Right forelimb (tissue), 1 donor: Measurements from ENCODE around the gene THOC2.
"Not testable (repeated sequence)": the region's sequence is repeated elsewhere in the genome, so short reads cannot be mapped to it uniquely, and the experiment has no call there.

Source experiments
- DNase-seq: peaks from one replicate; pipeline ENCODE4 v3.0.0-alpha.2; 2018

Gene THOC2

DNA sequence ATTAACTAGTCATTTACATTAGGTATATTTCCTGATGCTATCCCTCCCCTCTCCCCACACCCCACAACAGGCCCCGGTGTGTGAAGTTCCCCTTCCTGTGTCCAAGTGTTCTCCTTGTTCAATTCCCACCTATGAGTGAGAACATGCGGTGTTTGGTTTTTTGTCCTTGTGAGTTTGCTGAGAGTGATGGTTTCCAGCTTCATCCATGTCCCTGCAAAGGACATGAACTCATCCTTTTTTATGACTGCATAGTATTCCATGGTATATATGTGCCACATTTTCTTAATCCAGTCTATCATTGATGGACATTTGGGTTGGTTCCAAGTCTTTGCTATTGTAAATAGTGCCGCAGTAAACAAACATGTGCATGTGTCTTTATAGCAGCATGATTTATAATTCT lies 69.1 kb downstream of the THOC2 start:
- not testable (repeated sequence) for DNase-seq

DNA sequence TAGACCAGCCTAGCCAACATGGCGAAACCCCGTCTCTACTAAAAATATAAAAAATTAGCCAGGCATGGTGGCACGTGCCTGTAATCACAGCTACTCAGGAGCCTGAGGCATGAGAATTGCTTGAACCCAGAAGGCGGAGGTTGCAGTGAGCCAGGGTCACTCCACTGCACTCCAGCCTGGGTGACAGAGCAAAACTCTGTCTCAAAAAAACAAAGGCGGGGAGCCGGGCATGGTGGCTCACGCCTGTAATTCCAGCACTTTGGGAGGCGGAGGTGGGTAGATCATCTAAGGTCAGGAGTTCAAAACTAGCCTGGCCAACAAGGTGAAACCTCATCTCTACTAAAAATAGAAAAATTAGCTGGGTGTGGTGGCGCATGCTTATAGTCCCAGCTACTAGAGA lies 76.3 kb downstream of the THOC2 start:
- not testable (repeated sequence) for DNase-seq

DNA sequence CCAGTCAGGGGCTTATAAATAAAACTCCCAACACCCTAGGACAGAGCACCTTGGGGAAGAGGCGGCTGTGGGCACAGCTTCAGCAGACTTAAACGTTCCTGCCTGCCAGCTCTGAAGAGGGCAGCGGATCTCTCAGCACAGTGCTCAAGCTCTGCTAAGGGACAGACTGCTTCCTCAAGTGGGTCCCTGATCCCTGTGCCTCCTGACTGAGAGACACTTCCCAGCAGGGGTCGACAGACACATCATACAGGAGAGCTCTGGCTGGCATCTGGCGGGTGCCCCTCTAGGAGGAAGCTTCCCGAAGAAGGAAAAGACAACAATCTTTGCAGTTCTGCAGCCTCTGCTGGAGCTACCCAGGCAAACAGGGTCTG lies 84.1 kb downstream of the THOC2 start:
- DNase-seq = not testable (repeated sequence)

DNA sequence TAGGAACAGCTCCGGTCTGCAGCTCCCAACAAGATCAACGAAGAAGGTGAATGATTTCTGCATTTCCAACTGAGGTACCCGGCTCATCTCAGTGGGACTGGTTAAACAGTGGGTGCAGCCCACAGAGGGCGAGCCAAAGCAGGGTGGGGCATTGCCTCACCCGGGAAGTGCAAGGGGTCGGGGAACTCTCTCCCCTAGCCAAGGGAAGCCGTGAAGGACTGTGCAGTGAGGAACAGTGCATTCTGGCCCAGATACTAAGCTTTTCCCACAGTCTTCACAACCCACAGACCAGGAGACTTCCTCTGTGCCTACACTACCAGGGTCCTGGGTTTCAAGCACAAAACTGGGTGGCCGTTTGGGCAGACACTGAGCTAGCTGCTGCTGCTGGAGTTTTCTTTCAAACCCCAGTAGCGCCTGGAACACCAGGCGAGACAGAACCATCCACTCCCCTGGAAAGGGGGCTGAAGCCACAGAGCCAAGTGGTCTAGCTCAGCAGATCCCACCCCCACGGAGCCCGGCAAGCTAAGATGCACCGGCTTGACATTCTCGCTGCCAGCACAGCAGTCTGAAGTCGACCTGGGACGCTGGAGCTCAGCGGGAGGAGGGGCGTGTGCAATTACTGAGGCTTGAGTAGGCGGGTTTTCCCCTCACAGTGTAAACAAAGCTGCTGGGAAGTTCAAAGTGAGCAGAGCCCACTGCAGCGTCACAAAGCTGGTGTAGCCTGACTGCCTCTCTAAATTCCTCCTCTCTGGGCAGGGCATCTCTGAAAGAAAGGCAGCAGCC lies 84.6 kb downstream of the THOC2 start:
- DNase-seq = no peak

DNA sequence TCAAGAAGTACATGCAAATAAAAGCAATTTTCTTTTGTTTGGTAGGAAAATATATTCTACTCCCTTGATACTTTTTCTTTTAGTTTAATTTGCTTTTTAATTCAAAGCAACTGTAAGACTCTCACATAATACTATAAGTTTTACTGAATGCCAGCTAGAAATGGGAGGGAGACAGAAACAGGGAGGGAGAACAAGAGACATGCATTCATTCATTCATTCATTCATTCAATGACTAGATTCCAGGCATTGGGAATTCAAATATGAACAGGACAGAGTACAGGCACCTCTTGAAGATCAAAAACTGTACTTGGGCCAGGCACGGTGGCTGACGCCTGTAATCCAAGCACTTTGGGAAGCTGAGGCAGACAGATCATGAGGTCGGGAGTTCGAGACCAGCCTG lies 85.6 kb downstream of the THOC2 start:
- no peak for DNase-seq

DNA sequence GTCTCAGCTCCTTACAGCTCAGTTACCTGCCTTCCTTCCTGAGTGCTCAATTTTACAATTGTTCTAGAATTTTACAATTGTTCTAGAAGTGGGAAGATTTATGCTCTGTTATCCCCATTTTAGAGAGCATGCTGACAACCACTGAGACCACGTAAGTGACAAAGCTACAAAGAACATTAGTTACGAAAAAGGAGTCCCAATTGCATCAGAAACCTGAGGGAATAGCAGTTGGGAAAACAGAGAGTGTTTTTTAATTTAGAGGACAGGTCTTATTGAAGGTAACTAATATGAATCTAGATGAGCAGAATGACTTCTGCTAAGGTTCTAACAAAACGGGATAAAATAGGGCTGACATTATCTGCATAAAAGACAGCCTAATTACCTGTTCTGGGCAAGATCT lies 103.3 kb downstream of the THOC2 start:
- DNase-seq = no peak

DNA sequence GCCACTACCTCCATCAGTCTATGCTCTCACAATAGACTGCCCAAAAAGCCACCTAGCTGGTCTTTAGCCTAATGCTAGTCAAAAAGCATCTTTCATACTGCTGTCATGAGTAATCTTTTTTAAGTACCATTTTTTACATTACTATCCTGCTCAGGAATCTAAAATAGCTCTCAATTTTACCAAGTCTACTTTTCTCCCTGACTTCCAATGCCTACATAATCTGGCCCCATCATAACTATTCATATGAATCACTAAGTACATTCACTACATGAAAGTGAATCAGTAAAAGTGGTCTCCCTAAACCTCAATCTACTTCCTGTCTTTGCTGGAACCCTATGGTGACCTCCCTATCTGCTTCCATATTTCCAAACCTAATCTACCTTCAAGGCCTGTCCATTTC lies 105.9 kb downstream of the THOC2 start:
- DNase-seq = no peak

DNA sequence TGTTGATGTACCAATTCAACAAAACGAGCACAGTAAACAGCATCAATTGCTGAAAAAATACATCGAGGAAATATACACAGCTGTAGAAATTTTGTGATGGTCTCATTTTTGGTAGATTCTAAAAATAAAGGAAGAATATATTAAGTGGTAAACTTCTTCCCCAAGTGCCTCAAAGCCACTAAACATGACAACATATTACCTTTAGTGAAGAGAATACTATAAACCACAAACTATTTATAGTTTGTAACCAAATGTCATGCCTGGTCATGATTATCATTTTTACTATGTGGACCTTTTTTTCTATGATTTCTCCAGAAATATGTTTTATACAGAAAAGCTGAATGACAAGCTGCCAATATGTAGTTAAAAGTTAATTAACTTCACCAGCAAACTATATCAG lies 106.9 kb downstream of the THOC2 start:
- DNase-seq = no peak

DNA sequence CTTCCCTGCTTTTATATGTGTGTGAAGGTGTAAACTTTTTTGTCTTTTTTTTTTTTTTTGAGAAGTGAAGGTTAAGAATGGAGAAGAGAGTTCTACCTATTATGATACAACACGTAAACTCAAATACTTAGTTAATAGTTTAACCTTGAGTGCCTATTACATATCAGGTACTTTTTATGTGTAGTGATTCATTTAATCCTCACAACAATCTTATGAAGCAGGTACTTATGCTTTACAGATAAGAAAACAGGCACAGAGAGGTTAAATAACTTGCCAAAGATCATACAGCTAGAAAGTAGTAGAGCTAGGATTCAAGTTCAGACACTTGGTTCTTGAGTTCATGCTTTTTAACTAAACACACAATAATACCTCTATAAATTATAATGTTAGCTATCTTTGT lies 107.4 kb downstream of the THOC2 start:
- DNase-seq = no peak

DNA sequence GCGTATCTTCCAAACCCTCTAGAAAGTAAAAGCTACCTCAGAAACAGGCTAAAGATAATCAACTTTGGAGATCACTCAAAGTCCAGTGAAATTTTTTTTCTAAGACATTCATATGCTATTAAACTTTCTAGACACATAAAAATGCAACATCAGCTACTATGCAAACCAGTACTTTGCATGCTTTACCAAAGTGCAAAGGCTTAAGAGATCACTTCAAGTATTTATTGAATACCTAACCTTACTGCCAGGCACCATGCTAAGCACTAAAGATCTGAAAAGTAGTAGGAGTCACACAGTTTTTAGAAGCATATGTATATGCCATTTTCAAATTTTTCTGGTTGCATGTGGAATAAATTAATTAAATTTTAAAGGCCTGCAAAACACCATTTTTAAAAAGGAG lies 115.8 kb downstream of the THOC2 start:
- DNase-seq = no peak

DNA sequence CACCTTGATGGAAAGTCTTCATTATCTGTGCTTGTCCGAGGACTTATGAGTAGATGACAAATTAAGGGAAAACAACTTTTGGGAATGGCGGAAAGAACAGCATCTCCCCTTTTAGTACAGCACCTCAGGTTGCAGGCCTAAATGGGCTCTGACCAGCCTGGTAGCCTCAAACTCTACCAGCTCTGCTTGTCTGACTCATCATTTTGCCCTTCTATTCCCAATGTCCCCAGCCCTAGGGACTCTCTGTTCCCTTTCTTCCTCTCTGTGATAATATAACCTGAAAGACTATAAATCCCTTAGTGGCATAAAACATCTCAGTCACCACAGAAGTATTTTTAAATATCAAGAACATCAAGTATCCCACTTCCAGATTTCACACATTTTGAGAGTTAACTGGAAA lies 121.9 kb downstream of the THOC2 start:
- no peak for DNase-seq

DNA sequence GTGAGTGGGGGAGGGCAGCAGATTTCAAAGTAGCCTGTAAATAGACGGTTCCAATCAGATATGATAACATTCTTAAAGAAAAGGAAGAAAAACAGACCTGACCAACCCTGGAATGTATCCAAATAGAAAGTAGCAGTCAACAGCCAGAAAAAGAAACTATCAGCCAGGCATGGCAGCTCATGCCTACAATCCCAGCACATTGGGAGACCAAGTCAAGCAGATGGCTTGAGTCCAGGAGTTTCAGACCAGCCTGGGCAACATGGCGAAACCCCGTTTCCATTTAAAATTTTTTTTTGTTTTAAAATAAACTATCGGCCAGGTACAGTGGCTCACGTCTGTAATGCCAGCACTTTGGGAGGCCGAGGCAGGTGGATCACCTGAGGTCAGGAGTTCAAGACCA lies 125.0 kb downstream of the THOC2 start:
- no peak for DNase-seq

DNA sequence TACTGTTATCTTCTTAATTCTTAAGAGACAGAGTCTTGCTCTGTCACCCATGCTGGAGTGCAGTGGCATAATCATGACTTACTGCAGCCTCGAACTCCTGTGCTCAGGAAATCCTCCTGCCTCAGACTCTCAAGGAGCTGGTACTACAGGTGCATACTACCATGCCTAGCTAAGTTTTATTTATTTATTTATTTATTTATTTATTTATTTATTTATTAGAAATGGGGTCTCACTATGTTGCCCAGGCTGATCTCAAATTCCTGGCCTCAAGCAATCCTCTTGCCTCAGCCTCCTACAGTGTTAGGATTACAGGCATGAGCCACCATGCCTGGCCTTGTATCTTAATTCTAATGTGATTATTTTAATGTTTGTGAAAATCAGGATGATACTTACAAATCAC lies 125.6 kb downstream of the THOC2 start:
- DNase-seq = no peak

DNA sequence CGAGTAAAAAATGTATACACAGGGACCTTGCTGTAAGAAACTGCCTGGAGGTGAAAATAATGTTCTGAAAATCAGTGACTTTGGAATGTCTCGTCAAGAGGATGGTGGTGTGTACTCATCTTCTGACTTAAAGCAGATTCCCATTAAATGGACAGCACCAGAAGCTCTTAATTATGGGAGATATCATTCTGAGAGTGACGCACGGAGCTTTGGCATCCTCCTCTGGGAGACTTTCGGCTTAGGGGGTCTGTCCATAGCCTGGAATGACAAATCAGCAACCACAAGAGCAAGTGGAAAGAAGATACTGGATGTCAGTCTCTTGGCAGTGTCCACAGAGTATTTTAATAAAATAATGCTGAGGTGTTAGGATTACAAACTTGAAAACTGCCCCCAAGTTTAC lies 129.4 kb downstream of the THOC2 start:
- DNase-seq = no peak

DNA sequence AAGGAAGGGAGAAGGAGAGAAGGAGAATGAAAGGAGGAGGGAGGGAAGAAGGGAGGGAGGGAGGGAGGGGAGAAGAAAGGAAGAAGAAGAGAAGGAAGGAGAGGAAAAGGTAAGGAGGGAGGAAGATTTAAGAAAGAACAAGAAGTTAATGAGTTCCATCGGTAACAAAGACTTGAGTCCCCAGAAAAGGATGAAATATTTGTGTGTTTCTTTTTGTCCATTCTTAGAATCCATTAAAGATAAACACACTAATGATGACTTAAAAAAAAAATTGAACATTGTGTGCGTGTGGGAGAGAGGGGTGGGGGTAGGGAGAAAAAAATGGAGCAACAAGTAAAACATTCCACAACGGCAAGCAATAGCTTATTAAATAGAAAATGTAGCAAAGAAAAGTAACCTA lies 131.4 kb downstream of the THOC2 start:
- DNase-seq = no peak

DNA sequence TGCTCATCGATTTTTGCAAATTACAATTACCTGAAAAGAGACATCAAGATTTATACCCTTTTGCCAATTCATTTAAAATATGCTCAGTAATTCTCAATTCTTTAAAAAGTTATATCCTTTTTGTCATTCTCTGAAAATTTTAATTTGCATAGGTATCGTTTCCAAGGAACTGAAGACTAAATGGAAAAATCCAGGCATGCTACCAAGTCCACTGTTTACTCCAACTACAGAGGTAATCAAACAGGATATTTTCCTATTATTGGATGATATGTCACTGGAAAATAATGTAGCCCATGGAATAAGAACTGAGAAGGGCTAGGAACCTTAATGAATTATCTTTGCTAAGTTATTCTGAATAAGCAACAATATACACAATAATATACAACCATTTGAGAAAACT lies 132.7 kb downstream of the THOC2 start:
- DNase-seq = no peak

DNA sequence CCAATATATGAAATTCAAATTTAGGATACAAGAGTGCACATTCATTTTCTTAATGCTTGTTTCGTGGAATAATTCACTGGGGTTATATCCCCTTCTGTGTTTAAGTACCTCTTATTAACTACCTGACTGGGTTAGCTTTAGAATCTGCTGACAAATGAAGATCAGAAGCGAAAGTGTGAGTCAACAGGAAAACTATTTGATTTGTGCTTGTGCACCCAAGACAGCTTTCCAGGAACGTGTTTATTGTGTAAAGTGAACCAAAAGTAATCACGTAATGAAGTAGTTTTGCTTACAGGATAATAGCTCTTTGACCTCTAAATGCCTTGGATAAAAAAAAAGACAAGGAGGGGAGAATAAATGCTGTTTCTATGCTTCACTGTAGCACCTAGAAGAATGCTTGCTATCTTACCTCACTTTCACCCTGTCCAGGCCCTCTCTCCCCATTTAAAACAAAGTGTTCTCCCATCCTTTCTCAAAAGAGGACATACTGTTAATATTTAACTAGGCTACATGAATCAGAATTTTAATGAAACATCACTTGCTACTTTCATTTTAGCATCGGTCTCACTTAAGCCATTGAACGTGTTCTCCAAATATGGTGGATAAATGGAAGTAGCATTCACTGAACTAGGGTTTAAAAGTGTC lies 141.9 kb downstream of the THOC2 start:
- DNase-seq = no peak

DNA sequence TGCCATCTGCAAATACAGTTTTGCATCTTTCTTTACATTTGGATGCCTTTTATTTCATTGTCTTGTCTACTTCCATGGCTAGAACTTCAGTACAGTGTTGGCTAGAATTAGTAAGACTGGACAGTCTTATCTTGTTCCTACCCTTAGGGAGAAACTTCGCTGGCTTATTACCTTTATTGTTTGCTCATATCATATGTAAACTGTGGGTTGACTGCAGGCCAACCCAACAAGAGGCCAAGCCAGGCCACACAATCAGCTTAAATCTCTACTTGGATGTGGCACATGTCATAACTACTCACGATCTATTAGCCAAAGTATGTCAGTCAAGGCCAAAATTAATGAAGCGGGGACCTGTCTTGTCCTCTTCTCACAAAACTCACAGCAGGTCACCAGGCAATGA lies 144.1 kb downstream of the THOC2 start:
- DNase-seq = no peak

DNA sequence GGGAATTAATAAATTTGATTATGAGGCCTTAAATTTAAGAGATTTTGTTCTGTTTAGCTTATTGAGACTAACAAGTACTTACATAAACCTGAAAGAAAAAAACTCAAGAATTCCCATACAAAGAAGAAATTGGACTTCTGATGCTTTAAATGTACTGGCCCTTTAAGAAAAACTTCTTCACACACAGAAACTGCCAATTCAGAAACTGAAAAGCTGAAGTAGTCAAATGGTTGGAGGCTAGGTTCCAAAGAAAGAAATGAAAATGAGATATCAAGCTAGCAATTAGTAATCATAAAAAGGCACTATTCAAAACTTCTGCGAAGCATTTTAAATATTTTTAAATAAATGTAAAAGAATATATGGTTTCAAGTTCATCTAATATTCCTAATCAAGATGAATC lies 151.3 kb downstream of the THOC2 start:
- DNase-seq = no peak

DNA sequence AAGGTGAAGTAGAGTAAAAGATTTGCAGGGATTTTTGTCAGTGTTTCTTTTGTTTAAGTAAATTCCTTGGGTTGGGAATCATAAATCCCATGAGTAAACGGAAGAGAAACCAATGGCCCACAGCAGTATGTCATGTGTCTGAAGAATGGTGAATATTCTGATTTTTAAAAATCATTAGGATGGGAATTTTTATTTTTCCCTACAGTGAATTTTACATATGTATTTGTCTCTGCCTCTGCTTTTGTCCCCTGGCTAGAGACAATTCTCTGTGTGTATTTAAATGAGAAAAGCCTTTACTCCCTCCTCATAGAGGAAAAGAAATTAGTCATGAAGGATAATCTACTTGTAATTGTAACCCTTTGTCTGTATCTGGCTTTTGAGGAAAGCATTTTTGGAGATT lies 152.1 kb downstream of the THOC2 start:
- DNase-seq = no peak

DNA sequence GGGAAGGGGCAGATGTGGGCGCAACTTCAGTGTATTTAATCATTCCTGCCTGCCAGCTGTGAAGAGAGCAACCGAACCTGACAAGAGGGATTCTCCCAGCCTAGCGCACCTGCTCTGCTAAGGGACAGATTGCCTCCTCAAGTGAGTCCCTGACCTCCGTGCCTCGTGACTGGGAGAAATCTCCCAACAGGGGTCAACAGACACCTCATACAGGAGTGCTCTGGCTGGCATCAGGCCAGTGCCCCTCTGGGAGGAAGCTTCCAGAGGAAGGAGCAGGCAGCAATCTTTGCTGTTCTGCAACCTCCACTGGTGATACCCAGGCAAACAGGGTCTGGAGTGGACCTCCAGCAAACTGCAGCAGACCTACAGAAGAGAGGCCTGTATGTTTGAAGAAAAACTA lies 158.8 kb downstream of the THOC2 start:
- DNase-seq = not testable (repeated sequence)

DNA sequence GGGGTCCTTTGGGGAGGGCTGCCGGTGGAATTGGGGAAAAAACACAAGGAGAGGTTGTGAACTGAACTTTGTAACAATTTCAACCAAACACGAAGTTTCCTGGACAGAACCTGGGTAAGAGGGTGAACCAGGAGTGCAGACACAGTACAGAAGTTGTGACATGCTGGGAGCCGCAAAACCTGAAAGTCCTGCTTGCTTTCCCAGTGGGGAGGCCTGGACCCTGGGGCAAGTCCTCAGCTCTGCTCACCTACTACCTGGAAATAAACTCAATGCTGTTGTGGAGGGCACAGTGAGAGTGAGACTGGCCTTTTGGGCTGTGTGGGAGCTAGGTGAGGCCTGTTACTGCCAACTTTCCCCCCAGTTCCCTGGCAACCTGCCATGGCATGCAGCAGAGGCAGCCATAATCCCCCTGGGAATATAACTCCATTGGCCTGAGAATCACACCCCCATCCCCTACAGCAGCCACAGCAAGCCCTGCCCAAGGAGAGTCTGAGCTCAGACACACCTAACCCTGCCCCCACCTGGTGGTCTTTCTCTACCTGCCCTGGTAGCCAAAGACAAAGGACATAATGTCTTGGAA lies 162.8 kb downstream of the THOC2 start:
- DNase-seq = no peak

DNA sequence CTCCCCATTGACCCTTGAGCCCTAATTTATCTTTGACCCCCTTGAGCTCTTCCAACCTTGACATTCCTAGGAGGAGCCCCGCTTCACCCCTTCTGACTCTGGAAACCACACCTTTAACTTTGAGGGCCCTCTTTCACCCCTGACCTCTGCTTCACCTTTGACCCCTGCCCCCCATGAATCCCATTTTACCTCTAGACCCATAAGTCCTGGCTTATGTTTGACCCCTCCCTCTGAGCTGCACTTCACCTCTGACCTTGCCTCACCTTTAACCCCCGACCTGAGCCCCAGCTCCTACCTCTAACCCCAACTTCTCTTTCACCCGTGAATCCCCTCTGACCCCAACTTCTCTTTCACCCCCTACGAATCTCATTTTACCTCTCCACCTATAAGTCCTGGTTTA lies 169.7 kb downstream of the THOC2 start:
- no peak for DNase-seq

DNA sequence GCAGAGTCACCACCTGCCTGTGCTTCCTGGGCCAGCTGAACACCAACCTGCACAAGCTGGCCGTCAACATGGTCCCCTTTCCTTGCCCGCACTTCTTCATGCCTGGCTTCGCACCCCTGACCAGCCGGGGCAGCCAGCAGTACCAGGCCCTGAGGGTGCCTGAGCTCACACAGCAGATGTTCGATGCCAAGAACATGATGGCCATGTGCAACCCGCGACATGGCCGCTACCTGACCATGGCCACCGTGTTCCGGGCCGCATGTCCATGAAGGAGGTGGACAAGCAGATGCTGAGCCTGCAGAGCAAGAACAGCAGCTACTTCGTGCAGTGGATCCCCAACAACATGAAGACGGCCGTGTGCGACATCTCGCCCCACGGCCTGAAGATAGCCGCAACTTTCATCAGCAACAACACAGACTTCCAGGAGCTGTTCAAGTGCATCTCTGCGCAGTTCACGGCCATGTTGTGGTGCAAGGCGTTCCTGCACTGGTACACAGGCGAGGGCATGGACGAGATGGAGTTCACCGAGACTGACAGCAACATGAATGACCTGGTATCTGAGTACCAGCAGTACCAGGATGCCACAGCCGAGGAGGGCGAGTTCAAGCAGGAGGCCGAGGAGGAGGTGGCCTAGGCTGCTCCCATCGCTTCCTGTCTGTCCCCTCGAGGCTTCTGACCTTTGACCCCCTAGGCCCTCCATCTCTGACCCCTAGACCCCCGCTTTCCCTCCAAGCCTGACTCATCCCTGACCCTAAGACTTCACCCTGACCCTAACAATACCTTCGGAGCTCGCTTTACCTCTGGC lies 170.3 kb downstream of the THOC2 start:
- no peak for DNase-seq
